GM23338 (cell line): Measurements from ENCODE around the gene STX16.
A peak's percentile ranks its signal among the peaks of the same experiment; 100 is the strongest.

Experiments used
- CREB1 ChIP-seq: fragments of 250-450 bp; sonication (Bioruptor Pico); IDR thresholded peaks from 2 replicates; pipeline ENCODE4 v1.5.0; 2020; ENCODE audit warnings: low read depth, mild to moderate bottlenecking, moderate library complexity
- CTCF ChIP-seq, 2 experiments: fragments of 200-600 bp in 1 of 2; sonication (generic) in 1 of 2; conservative IDR thresholded peaks; 2 replicates each; pipeline versions ENCODE4 v1.5.1 to v1.6.1; 2016 to 2017; ENCODE audit warnings: antibody characterized with exemption in 2 of 2, low read depth in 2 of 2, mild to moderate bottlenecking in 2 of 2, moderate library complexity in 1 of 2
- EZH2 ChIP-seq: fragments of 200-600 bp; sonication (generic); IDR thresholded peaks from one replicate; pipeline ENCODE4 v1.8.0; 2017; ENCODE audit warnings: antibody characterized with exemption, mild to moderate bottlenecking, low read depth; ENCODE audit not compliant: unreplicated experiment
- REST ChIP-seq: IDR thresholded peaks from one replicate; pipeline ENCODE4 v1.6.1; 2018; ENCODE audit warnings: antibody characterized with exemption; ENCODE audit not compliant: unreplicated experiment

- TF ChIP-seq CTCF (conservative IDR thresholded peaks at IDR 0.05; ENCODE audit: low read depth in 2 of 2), result peak; percentile 42 to 49
- TF ChIP-seq REST, result no peak
- TF ChIP-seq EZH2, result no peak
- TF ChIP-seq CREB1 (CRISPR knock-in tag), result no peak
Measured at GRCh38 chr20:58636983-58637421, 14.1 kb upstream of the STX16 start.
